Mucosa of descending colon (tissue), 3 donors: Measurements from ENCODE around the gene TIGD1. TPM values are rescaled to one million over a fixed set of nuclear protein-coding genes. Genes with fewer than 3 reads are reported as not detected.
"Not testable (repeated sequence)": the region's sequence is repeated elsewhere in the genome, so short reads cannot be mapped to it uniquely, and the experiment has no call there.

Experiments used
- ATAC-seq: fragments of 200-7000 bp; cut with Tn5 transposase; one replicate; pipeline ENCODE4 v1.9.1; 2020; ENCODE audit warnings: mild to moderate bottlenecking, moderate library complexity
- DNase-seq, 3 donors: peaks; one replicate each; pipeline ENCODE4 v3.0.0-alpha.2; 2020
- H3K36me3 ChIP-seq: fragments of 200-600 bp; one replicate; pipeline ENCODE4 v1.8.0; 2021; ENCODE audit warnings: low read depth, mild to moderate bottlenecking
- H3K4me1 ChIP-seq: fragments of 200-600 bp; one replicate; pipeline ENCODE4 v1.8.0; 2021; ENCODE audit warnings: low read depth, mild to moderate bottlenecking
- H3K4me3 ChIP-seq: fragments of 200-600 bp; one replicate; pipeline ENCODE4 v1.8.0; 2021; ENCODE audit warnings: mild to moderate bottlenecking
- H3K9me3 ChIP-seq: fragments of 200-600 bp; one replicate; pipeline ENCODE4 v1.8.0; 2021; ENCODE audit warnings: mild to moderate bottlenecking
- intact Hi-C, 2 donors: fragments of 100-400 bp; cut with DNase I in 1 of 2; cut with micrococcal nuclease in 1 of 2; formaldehyde crosslinking; loops; one replicate each; pipeline versions ENCODE4 v1.11.0 to v1.11.1; 2022; cut with DNase I, micrococcal nuclease
- total RNA-seq, 3 donors: library from RNA; stranded (reverse); fragmentation: NEBNext Ultra II Directional in 2 of 3; extraction: Animal tissue kit (Norgen Biotek cat#: 25700) in 2 of 3; gene quantifications; one replicate each; pipeline versions ENCODE4 v1.2.1 to v1.2.4, GENCODE V29; 2021 to 2023
- TF ChIP-seq, protein P1 (sequence below): fragments of 200-600 bp; IDR thresholded peaks from one replicate; pipeline ENCODE4 v1.8.0; 2022; ENCODE audit warnings: antibody characterized with exemption, mild to moderate bottlenecking
- donor health status: DM: no; HTN: no; CAD: no; lungs with moderate emphysema.
- donor health status: DM: no; HTN: no; CAD: no.
- donor health status: DM: no; HTN: yes; CAD: no.

Gene TIGD1
- total RNA-seq, 3 donors from 2014 or later, result 4.1 to 5.6 (median 5.4) TPM

DNA sequence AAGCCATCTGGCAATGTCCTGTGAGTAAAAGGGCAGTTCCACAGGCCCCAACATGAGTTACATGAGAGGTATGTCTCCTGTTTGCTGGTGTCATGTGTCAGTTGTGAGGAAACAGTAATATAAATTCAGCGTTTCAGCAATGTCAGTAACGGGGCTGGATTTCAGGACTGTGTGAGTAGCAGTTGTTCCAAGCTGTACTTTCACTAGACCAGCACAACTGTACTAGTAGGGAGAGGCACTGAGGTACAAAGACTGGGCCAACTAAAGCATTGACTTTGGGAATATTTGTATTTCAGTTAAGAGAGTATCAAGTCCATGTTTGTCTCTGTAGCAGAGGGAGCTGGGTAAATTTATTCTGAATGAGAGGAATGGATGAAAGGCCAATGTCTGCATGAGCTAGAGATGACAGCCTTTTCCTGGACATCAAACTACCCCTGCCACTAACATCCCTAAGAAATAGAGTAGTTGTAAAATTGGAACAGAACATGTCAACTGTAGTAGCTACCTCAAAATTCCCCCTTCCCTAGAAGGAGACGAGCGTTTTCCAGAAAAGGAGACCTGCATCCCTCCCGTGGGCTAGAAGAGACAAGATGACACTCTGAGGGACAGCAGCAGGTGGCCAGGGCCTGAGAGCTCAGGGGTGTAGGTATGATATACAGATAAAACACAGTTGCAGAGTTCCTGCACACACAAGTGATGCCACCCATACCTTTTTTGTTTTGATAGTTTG lies 24.5 kb upstream of the TIGD1 start:
- TF ChIP-seq, protein P1, sequence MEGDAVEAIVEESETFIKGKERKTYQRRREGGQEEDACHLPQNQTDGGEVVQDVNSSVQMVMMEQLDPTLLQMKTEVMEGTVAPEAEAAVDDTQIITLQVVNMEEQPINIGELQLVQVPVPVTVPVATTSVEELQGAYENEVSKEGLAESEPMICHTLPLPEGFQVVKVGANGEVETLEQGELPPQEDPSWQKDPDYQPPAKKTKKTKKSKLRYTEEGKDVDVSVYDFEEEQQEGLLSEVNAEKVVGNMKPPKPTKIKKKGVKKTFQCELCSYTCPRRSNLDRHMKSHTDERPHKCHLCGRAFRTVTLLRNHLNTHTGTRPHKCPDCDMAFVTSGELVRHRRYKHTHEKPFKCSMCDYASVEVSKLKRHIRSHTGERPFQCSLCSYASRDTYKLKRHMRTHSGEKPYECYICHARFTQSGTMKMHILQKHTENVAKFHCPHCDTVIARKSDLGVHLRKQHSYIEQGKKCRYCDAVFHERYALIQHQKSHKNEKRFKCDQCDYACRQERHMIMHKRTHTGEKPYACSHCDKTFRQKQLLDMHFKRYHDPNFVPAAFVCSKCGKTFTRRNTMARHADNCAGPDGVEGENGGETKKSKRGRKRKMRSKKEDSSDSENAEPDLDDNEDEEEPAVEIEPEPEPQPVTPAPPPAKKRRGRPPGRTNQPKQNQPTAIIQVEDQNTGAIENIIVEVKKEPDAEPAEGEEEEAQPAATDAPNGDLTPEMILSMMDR, result no peak
- intact Hi-C loops, result no loop called here
- Histone ChIP-seq H3K4me3 (no peak overlapping the region), H3K9me3 (no peaks in the 10 kb centered on the region), H3K36me3 (no peaks in the 10 kb centered on the region), H3K4me1 (peaks cover 10% of the 10 kb centered on the region)
- peak; percentile 32 for ATAC-seq
- no peak for DNase-seq

GRCh38 chr2:232573771-232574435 lies 23.5 kb upstream of the TIGD1 start:
- DNase-seq, result peak in 1 of 3 donors; percentile 55
- TF ChIP-seq, protein P1, result no peak
- peaks cover 6% of the 10 kb centered on the region for H3K4me1 ChIP-seq
- ATAC-seq, result peak; percentile 83
- H3K9me3 ChIP-seq, result no peaks in the 10 kb centered on the region
- H3K36me3 ChIP-seq, result peaks cover 6% of the 10 kb centered on the region
- intact Hi-C loops, result no loop called here
- H3K4me3 ChIP-seq, result no peak overlapping the region

- DNase-seq (no peak), ATAC-seq (peak; percentile 71)
- Histone ChIP-seq H3K36me3 (peaks cover 9% of the 10 kb centered on the region), H3K4me3 (no peak overlapping the region), H3K4me1 (peaks cover 10% of the 10 kb centered on the region), H3K9me3 (no peaks in the 10 kb centered on the region)
- TF ChIP-seq, protein P1, result no peak
- intact Hi-C loops, result no loop called here
These were observed 22.7 kb upstream of the TIGD1 start for GRCh38 chr2:232573042-232573441.

- peaks cover 9% of the 10 kb centered on the region for H3K36me3 ChIP-seq
- TF ChIP-seq, protein P1, result no peak
- ATAC-seq, result peak; percentile 52
- no peaks in the 10 kb centered on the region for H3K9me3 ChIP-seq
- DNase-seq, result no peak
- H3K4me3 ChIP-seq, result no peak overlapping the region
- intact Hi-C loops, result no loop called here
- H3K4me1 ChIP-seq, result peaks cover 11% of the 10 kb centered on the region
These were observed 20.7 kb upstream of the TIGD1 start for GRCh38 chr2:232571026-232571474.

- H3K9me3 ChIP-seq, DNase-seq, intact Hi-C loops, H3K36me3 ChIP-seq, H3K4me3 ChIP-seq, ATAC-seq: not testable (repeated sequence)
- peaks cover 11% of the 10 kb centered on the region for H3K4me1 ChIP-seq
These were observed 20.1 kb upstream of the TIGD1 start for GRCh38 chr2:232570481-232570880.

GRCh38 chr2:232569541-232569940 lies 19.2 kb upstream of the TIGD1 start:
- TF ChIP-seq, protein P1, result no peak
- peaks cover 13% of the 10 kb centered on the region for H3K36me3 ChIP-seq

More at GRCh38 chr2:232569541-232569940, 19.2 kb upstream of the TIGD1 start:
- no peak for ATAC-seq
- peaks cover 11% of the 10 kb centered on the region for H3K4me1 ChIP-seq
- intact Hi-C loops, result no loop called here
- H3K9me3 ChIP-seq, result no peaks in the 10 kb centered on the region
- no peak overlapping the region for H3K4me3 ChIP-seq
- DNase-seq, result no peak
